Esophagus squamous epithelium (tissue), 4 donors: ENCODE results near the gene SLC29A2.

Experiments used
- CTCF ChIP-seq, 6 experiments: fragments of 450-650 bp in 4 of 6; fragments of 200-600 bp in 2 of 6; sonication (generic) in 2 of 6; IDR thresholded peaks; one replicate each; pipeline ENCODE4 v1.5.1; 2016 to 2019; ENCODE audit warnings: antibody characterized with exemption in 6 of 6, mild to moderate bottlenecking in 4 of 6, moderate library complexity in 4 of 6
- POLR2A ChIP-seq, 4 donors: fragments of 450-650 bp; IDR thresholded peaks; one replicate each; pipeline ENCODE4 v1.6.1; 2017; ENCODE audit warnings: antibody characterized with exemption in 4 of 4, mild to moderate bottlenecking in 4 of 4, moderate library complexity in 3 of 4

GRCh38 chr11:66333220-66333877 is 38.2 kb downstream of the SLC29A2 start:
- no peak for TF ChIP-seq CTCF (IDR thresholded peaks at IDR 0.05)
- no peak for TF ChIP-seq POLR2A (IDR thresholded peaks at IDR 0.05)
